Thyroid gland (tissue), 4 donors: ENCODE measurements around the gene SLC1A7. TPM values are rescaled to one million over a fixed set of nuclear protein-coding genes. Genes with fewer than 3 reads are reported as not detected.

ENCODE experiments used
- DNase-seq, 2 donors: peaks; one replicate each; pipeline ENCODE4 v3.0.0-alpha.2; 2019
- H3K27ac ChIP-seq, 3 donors: fragments of 200-600 bp; sonication (generic); 1 replicate in 2 of 3; 2 replicates in 1 of 3; pipeline ENCODE4 v1.5.1; 2016 to 2019; ENCODE audit warnings: mild to moderate bottlenecking in 1 of 3, moderate library complexity in 1 of 3
- H3K27me3 ChIP-seq: fragments of 200-600 bp; sonication (generic); one replicate; pipeline ENCODE4 v1.5.1; 2019
- H3K36me3 ChIP-seq, 2 donors: fragments of 200-600 bp; sonication (generic); one replicate each; pipeline ENCODE4 v1.5.1; 2016 to 2019
- H3K4me1 ChIP-seq, 2 donors: fragments of 200-600 bp; sonication (generic); one replicate each; pipeline ENCODE4 v1.5.1; 2017 to 2019
- H3K4me3 ChIP-seq, 3 donors: fragments of 200-600 bp; sonication (generic); replicated peaks in 1 of 3; 1 replicate in 2 of 3; 2 replicates in 1 of 3; pipeline ENCODE4 v1.5.1; 2016; ENCODE audit warnings: mild to moderate bottlenecking in 1 of 3
- H3K9me3 ChIP-seq: fragments of 200-600 bp; sonication (generic); one replicate; pipeline ENCODE4 v1.5.1; 2017
- CTCF ChIP-seq, 6 experiments: fragments of 200-600 bp in 3 of 6; fragments of 450-650 bp in 3 of 6; sonication (generic) in 3 of 6; IDR thresholded peaks; one replicate each; pipeline ENCODE4 v1.5.1; 2016 to 2019; ENCODE audit warnings: antibody characterized with exemption in 6 of 6, mild to moderate bottlenecking in 2 of 6, inconsistent platforms in 1 of 6, moderate library complexity in 1 of 6
- POLR2A ChIP-seq, 2 donors: fragments of 450-650 bp; IDR thresholded peaks; one replicate each; pipeline ENCODE4 v1.6.1; 2017; ENCODE audit warnings: antibody characterized with exemption in 2 of 2, mild to moderate bottlenecking in 2 of 2, moderate library complexity in 1 of 2
- WGBS, 2 donors: methylation state at CpG; one replicate each; pipeline ENCODE4 v1.1.5; 2017; 5-methylcytosine and 5-hydroxymethylcytosine counted together
- intact Hi-C: fragments of 100-400 bp; cut with DNase I; formaldehyde crosslinking; loops from one replicate; pipeline ENCODE4 v1.15.1; 2023
- total RNA-seq, 4 donors: library from RNA; depleted of rRNA; stranded (reverse); fragments of >200 nt; gene quantifications; one replicate each; pipeline ENCODE4 v1.2.3, GENCODE V29; 2016

SLC1A7 gene
- total RNA-seq, 4 donors from 2014 or later, result 0.13 to 0.33 (median 0.20) TPM; not detected in 1

GRCh38 chr1:53129891-53130597 is 12.4 kb downstream of the SLC1A7 start:
- Histone ChIP-seq H3K4me1 (no peaks in the 10 kb centered on the region), H3K4me3 (no peak overlapping the region), H3K36me3 (no peaks in the 10 kb centered on the region), H3K27ac (no peak overlapping the region), H3K27me3 (no peaks in the 10 kb centered on the region), H3K9me3 (no peaks in the 10 kb centered on the region)
- WGBS, 2 donors, result 70 to 73% methylated on average over 10 to 12 of the region's 12 CpGs
- no peak for TF ChIP-seq CTCF (IDR thresholded peaks at IDR 0.05)
- no peak for TF ChIP-seq POLR2A (IDR thresholded peaks at IDR 0.05)
- intact Hi-C loops, result no loop called here
- no peak for DNase-seq

- H3K4me1 ChIP-seq, result peaks cover 0 to 5% of the 10 kb centered on the region in 2 donors
Measured at GRCh38 chr1:53128401-53128800, 14.0 kb downstream of the SLC1A7 start.

GRCh38 chr1:53127546-53127945 is 14.9 kb downstream of the SLC1A7 start:
- H3K4me3 ChIP-seq, result no peak overlapping the region
- H3K36me3 ChIP-seq, result no peaks in the 10 kb centered on the region
- H3K27ac ChIP-seq, result no peak overlapping the region
- no peaks in the 10 kb centered on the region for H3K9me3 ChIP-seq
- H3K4me1 ChIP-seq, result peaks cover 0 to 12% of the 10 kb centered on the region in 2 donors
- TF ChIP-seq CTCF (IDR thresholded peaks at IDR 0.05) (no peak), POLR2A (IDR thresholded peaks at IDR 0.05) (no peak)
- no peaks in the 10 kb centered on the region for H3K27me3 ChIP-seq
- DNase-seq, result no peak
- WGBS, 2 donors, result 77 to 88% methylated on average over 5 of the region's 5 CpGs
- intact Hi-C loops, result no loop called here

More at GRCh38 chr1:53128401-53128800, 14.0 kb downstream of the SLC1A7 start:
- intact Hi-C loops, result no loop called here
- TF ChIP-seq CTCF (IDR thresholded peaks at IDR 0.05) (no peak), POLR2A (IDR thresholded peaks at IDR 0.05) (no peak)
- Histone ChIP-seq H3K27ac (no peak overlapping the region), H3K9me3 (no peaks in the 10 kb centered on the region), H3K36me3 (no peaks in the 10 kb centered on the region), H3K27me3 (no peaks in the 10 kb centered on the region), H3K4me3 (no peak overlapping the region)
- DNase-seq, result no peak
- 94 to 100% methylated on average over 1 to 4 of the region's 4 CpGs for WGBS, 2 donors

GRCh38 chr1:53126495-53126894 is 15.9 kb downstream of the SLC1A7 start:
- no peaks in the 10 kb centered on the region for H3K9me3 ChIP-seq
- H3K27ac ChIP-seq, result no peak overlapping the region
- no peaks in the 10 kb centered on the region for H3K27me3 ChIP-seq
- WGBS, 2 donors, result 93% methylated on average over 1 of the region's 1 CpG
- TF ChIP-seq CTCF (IDR thresholded peaks at IDR 0.05) (no peak), POLR2A (IDR thresholded peaks at IDR 0.05) (no peak)
- H3K36me3 ChIP-seq, result no peaks in the 10 kb centered on the region
- no peak for DNase-seq
- no peak overlapping the region for H3K4me3 ChIP-seq
- intact Hi-C loops, result no loop called here
- peaks cover 0 to 14% of the 10 kb centered on the region in 2 donors for H3K4me1 ChIP-seq

GRCh38 chr1:53125623-53126360 is 16.6 kb downstream of the SLC1A7 start:
- Histone ChIP-seq H3K27ac (no peak overlapping the region), H3K9me3 (no peaks in the 10 kb centered on the region), H3K4me1 (peaks cover 0 to 15% of the 10 kb centered on the region in 2 donors), H3K36me3 (no peaks in the 10 kb centered on the region), H3K4me3 (no peak overlapping the region), H3K27me3 (no peaks in the 10 kb centered on the region)
- WGBS, 2 donors, result 72 to 80% methylated on average over 9 to 10 of the region's 10 CpGs
- no peak for DNase-seq
- no peak for TF ChIP-seq CTCF (IDR thresholded peaks at IDR 0.05)
- no peak for TF ChIP-seq POLR2A (IDR thresholded peaks at IDR 0.05)
- intact Hi-C loops, result no loop called here
